Measurements from ENCODE around the gene TM9SF2.
"Not testable (repeated sequence)": the region's sequence is repeated elsewhere in the genome, so short reads cannot be mapped to it uniquely, and the experiment has no call there.

The TM9SF2 gene, protein sequence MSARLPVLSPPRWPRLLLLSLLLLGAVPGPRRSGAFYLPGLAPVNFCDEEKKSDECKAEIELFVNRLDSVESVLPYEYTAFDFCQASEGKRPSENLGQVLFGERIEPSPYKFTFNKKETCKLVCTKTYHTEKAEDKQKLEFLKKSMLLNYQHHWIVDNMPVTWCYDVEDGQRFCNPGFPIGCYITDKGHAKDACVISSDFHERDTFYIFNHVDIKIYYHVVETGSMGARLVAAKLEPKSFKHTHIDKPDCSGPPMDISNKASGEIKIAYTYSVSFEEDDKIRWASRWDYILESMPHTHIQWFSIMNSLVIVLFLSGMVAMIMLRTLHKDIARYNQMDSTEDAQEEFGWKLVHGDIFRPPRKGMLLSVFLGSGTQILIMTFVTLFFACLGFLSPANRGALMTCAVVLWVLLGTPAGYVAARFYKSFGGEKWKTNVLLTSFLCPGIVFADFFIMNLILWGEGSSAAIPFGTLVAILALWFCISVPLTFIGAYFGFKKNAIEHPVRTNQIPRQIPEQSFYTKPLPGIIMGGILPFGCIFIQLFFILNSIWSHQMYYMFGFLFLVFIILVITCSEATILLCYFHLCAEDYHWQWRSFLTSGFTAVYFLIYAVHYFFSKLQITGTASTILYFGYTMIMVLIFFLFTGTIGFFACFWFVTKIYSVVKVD

GRCh38 chr13:99501184-99501847 is at the start of gene TM9SF2:
TSS of gene TM9SF2 (plus strand) at chr13:99501472. CDS start at chr13:99501607, 135 bp downstream.
- peak; percentile 86 for DNase-seq

DNA sequence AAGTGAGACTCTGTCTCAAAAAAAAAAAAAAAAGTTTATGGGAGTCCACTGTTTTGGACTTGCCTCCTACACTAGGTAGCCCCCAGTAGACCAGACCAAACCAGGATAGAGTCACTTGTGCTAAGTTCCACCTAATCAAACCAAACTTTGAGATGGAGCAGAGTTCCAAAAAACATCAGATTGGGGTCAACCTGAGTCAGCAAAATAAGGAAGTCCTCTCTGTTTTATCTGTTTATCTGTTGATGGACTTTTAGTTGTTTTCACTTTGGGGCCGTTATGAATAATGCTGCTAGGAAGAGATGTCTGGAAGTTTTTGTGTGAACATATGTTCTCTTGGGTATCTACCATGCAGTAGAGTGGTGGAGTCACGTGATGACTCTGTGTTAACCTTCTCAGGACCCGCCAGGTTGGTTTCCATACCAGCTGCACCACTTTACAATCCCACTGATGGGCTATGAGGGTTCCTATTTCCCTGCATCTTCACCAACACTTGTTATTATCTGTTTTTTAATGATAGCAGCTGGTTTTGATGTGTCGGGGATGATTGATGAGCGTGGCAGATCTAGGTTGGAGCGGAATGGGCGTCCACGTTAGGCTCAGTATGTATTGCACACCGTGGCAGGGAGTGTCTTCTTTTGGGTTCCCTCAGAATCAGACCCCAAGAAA is 46.6 kb upstream of the TM9SF2 start:
- DNase-seq, result no peak

DNA sequence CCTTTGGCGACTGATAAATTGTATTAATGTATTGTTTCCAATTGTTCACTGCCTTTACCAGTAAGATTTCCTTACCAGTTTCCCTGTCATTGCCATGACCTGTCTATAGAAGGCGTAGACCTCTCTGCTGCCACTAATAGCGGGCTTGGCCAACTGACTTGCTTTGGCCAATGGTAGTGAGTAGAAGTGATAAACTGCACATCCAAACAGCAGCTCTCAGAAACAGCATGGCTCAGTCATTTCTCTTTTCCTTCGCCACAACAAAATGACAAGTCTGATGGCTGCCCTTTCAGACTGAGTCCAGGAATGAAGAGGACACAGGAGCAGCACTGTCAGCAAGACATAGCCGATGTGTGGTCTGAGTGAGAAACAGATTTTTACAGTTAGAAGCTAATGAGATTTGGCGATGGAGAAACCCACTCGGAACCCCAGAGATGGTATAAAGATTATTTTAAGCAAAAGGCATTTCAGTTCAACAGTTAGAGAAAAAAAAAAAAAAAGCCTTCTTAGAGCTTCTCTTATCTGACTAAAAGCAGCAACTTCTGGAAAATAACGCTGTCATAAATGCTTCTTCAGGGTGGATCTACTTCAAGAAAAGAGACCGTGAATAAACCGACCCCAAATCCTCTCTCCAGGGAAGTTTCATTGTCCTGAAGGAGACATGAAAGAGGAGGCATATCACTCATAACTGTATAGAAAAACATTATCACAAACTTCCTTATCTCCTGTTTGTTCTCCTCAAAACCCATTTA is 42.0 kb upstream of the TM9SF2 start:
- DNase-seq, result no peak

DNA sequence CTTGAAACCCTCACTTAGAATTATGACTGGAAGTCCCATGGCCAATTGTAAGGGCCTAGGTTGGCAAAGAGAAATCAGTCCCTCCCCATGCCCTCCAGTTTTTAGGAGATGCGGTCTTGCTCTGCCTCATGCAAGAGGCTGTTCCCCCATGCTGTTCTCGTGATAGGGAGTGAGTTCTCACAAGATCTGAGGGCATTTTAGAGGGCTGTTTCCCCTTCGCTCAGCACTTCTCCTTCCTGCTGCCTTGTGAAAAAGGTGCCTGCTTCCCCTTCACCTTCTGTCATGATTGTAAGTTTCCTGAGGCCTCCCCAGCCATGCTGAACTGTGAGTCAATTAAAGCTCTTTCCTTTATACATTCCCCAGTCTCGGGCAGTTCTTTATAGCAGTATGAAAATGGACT is 40.5 kb upstream of the TM9SF2 start:
- not testable (repeated sequence) for DNase-seq

DNA sequence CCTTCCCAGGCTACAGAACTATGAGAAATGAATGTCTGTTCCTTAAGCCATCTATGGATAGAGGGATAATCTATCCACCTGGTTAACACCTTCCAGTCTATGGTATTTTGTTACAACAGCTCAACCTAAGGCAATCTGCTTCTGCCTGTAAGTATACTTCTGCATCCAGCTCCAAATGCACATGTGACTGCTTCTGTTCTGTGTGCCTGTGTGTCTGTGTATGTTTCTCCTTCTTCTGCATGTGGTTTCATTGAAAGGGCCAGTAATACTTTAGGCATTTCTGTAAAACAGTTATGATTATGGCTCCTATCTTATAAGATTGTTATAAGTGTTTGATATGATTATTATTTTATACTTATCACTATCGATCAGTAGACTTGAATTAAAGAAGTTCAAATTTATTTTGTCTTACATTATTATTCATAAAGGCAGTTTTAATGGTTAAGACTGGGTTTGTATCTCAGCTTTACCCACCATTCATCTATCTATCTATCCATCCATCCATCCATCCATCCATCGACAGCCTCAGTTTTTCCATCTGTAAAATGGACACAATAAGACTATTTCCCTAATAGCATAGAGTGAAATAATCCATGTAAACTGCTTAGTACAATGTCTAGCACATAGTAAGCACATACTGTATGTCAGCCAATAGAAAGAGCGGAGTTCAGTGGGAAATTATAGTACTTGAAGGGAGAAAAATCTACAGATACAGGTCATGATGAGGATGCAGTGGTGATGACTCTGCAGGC is 37.5 kb upstream of the TM9SF2 start:
- DNase-seq, result no peak

DNA sequence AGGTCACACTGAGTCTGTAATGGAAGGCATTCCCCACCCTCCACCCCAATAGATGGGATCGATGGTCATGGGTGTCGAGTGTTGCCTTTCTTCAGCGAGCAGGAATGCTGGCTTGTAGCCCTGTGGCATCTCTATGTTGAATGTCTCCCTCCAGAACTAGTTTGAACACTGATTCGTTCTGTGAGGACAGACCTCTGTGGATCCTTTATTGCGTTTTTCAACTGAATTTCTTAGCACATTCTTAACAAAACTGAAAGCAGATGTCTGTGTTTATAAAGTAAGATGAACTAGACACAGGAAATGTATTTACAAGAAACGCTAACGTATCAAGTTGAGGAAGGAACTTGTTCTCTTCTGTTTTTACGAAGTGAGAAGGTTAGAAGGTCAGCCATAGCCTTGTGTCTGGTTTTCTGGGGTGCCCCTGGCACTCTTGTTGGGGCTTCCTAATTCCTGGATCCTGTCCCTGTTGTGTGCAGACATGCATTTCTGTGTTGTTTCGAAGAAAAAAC is 36.8 kb upstream of the TM9SF2 start:
- DNase-seq, result no peak

- DNase-seq, result no peak
Measured at GRCh38 chr13:99465454-99465853, 35.8 kb upstream of the TM9SF2 start.

GRCh38 chr13:99467764-99468163 is 33.5 kb upstream of the TM9SF2 start:
- no peak for DNase-seq

GRCh38 chr13:99469041-99469440 is 32.2 kb upstream of the TM9SF2 start:
- no peak for DNase-seq

DNA sequence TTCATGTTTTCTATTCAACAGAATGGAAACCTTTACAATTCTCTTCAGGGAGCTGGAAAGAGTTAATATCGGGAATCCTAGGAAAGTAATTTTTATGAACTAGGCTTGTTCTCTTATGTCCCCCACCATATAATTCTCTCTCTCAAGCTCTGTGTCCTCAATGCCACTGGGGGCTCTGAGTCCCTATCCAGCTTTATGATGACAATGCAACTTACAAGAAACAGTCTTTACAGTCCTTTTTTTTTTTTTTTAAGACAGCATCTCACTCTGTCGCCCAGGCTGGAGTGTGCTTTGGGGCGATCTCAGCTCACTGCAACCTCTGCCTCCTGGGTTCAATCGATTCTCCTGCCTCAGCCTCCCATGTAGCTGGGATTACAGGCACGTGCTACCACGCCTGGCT is 31.2 kb upstream of the TM9SF2 start:
- no peak for DNase-seq

GRCh38 chr13:99471221-99472121 is 29.8 kb upstream of the TM9SF2 start:
- no peak for DNase-seq

DNA sequence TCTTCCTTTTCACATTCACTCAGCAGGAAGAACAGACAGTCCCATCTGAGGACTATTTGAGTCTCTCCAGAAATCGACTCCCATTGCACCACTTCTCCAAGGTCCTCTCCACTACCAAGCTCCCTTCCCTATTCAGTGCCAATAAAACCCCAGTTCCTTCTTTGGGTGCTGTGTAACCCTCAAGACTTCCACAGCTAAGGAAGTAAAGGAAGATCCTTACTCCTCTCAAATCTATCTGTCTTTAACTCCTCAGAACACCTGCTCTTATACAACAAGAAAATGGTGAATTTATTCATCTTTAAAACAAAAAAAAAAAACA is 29.2 kb upstream of the TM9SF2 start:
- DNase-seq, result no peak

DNA sequence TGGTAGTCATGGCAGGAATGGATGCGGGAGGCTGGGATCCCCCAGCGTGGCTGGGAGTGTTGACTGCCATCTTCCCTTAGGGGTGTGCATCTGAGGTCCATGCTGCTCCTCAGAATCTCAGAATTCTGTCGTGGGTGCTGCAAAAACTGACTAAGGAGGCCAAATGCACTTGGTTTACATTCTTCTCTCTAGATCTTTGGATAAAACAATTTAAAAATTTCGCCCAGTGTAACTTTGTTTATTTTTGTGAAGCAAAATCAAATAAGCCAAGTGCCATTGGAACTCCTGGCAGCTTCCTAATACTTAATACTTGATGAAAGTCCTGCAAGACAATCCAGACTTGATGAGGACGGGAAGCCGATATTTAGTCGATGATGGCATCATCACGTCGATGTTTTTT is 27.8 kb upstream of the TM9SF2 start:
- DNase-seq, result no peak

DNA sequence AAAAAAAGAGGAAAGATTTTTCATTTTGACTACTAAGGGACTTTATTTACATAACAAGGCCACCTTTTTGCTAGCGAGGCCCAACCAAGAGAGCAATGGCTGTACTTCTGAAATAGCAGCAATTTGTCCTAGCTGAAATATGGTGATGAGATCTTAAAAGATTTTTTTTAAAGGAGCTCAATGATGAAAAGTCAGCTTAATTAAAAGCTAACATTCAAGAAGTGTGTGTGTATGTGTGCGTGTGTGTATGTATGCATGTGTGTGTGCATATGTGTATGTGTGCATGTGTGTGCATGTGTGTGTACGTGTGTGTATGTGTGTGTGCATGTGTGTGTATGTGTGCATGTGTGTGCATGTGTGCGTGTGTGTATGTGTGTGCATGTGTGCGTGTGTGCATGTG is 24.6 kb upstream of the TM9SF2 start:
- DNase-seq, result no peak

- DNase-seq, result no peak
Measured at GRCh38 chr13:99477493-99477892, 23.8 kb upstream of the TM9SF2 start.

DNA sequence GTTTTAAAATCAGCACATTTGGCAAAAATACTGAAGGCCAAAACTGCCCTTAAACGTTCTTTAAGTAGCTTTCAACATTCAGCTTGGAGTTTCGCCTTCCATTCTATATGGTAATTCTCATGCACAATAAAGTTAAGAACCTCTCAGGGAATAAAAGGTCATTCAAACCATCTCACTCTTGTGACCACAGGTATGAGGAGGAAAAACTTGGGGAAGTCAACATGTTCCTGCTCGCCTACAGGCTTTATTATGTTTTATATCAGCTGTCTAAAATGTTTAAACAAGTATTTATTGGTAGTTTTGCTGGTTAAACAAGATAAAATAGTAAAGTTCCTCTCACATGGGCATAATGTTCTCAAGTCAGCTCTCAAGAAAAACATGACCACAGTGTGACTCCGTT is 19.9 kb upstream of the TM9SF2 start:
- no peak for DNase-seq

- DNase-seq, result no peak
Measured at GRCh38 chr13:99484473-99484872, 16.8 kb upstream of the TM9SF2 start.

DNA sequence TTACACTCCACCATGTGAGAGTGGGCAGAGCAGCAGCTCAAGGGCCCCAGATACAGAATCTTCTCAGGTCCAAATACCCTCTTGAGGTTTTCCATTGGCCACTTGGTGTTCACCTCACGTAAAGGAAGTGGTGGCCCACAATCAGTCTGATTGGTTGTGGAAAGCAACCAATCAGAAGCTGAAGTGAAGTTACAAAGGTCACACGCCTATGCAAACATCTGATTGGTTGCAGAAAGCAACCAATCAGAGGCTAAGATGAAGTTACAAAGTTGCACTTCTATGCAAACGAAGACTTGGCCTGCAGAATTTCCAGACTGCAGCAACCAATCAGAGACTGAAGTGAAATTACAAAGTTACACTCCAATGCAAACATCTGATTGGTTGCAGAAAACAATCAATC is 14.3 kb upstream of the TM9SF2 start:
- DNase-seq, result no peak

DNA sequence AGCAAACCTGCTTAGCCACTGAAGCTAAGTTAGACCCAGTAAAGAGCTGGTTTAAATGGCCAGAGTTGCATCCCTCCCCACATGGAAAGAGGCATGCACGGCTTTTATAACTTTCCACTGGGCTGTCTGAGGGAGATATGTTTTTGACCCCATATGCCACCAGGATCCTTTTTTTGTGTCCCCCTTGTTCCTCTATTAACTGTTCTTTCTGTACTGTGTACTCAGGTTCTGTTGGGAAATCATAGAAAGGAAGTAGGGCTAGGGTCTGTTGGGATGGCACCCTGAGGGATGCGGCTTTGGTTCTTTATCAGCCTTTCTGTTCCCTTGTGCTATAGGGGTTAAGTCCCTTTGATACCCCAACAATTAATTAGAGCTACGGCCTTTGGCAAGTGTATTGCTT is 12.2 kb upstream of the TM9SF2 start:
- no peak for DNase-seq

GRCh38 chr13:99491750-99492149 is 9.5 kb upstream of the TM9SF2 start:
- DNase-seq, result not testable (repeated sequence)
